NCI-H2029 treated with DMSO at 0.1 percent for 48 hours (cell line): ENCODE measurements around the gene ZNF775.

Source experiments
- DNase-seq: peaks from one replicate; lab custom pipeline; 2025; lab: John Stamatoyannopoulos, UW

ZNF775 gene

DNA sequence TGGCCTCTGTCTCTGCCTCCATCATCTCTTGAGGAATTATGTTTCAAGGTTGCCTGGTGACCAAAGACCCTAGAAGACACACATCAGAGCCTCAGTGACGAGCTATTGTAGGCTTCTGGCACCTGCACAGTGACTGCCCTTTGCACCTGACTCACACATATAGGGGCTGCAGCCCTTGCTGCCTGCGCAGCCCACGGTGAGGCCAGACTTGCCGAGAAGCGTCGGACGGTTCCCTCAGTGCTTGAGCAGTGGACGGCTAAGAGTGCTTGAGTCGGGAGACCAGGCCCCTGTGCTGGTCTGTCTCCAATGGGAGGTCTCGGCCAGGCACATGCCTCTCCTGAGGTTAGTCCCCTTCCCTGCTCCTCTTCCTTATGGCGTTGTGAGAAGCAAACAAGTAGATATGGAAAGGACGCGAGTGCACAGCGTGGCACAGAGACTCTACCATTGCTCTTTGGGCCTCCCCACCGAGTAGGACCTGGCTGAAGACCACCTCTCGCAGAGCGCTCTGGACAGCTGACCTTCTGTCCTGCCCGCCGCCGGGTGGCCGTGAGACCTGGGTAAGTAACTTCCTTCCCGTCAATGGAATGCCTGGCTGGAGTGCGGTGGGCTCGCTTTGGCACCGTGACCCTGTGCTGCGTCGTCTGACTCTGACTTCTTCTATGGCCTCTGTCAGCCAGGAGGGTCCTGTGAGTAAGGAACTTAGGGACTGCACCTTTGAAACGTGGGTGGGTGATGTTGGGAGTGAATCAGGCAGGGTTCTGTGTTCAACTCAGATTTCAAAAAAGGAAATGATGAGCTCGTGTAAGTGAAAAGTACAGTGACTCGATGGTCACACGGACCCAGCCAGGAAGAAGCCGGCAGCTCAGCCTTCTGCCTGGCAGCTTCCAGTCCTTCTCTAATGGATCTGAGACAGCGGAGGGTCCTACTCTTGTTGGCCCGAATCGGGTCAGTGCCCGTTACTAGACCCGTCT lies 33.7 kb downstream of the ZNF775 start:
- no peak for DNase-seq

DNA sequence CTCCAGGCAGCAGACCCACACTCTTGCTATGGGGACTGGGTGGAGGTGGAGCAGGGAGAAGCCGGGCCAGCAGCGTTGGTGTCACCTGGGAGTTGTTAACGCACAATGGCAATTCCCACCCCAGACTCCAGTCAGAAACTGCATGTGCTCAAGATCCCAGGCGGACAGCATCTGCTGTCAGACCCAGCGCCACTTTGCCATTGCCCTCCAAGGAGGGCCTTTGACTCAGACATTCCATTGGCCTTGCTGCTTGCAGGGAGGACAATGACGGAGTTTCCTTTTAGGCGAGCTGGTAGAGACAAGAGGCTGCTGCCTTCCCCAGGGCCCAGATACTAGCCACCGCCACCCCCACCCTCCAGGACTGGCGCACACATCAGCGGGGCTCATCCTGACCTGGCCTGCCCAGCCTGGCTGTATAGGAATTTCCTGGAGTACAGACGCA lies 34.5 kb downstream of the ZNF775 start:
- no peak for DNase-seq

DNA sequence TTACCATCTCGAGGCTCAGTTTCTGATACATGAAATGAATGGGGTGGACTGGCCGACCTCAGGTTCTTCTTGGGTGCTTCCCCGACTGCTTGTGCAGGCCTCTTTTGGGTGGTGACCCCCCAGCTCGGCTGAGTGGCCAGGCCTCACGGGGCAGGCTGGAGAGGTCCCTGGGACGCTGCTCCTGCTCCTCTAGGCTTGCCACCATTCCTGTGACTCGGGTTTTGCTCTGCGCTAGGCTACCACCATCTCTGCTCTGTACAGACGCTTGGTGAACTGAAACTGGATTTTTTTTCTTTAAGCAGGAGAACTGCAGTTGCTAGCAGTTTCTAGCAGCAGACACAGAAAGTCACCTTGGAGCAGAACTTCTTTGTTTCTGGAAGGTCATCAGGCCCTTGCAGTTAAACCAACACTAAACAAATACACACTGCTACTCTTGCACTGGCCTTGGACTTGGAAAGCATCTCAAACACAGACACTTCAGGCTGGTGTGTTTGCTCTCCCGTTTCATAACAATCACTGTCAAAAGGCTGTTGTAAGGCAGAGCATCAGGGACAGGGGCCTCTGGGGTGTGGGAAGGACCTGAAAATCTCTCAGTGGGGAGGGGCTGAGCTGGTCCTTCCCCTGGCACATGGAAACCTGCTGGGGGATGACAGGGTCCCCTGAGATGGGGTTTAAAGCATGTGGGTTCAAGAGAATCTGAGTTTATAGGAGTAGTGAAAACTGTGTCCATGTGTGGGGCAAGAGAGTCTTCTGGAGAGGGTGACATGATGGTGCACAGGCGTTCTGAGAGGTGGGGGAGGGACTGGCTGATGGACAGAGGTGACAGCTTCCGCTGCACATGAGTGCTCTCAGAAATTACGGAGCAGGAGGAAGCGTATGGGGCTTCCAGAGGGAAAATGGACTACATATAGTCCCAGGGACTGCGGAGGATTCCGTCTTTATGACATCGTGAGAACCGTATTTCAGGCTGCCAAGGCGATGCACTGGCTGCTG lies 36.3 kb downstream of the ZNF775 start:
- DNase-seq: peak; percentile 31

DNA sequence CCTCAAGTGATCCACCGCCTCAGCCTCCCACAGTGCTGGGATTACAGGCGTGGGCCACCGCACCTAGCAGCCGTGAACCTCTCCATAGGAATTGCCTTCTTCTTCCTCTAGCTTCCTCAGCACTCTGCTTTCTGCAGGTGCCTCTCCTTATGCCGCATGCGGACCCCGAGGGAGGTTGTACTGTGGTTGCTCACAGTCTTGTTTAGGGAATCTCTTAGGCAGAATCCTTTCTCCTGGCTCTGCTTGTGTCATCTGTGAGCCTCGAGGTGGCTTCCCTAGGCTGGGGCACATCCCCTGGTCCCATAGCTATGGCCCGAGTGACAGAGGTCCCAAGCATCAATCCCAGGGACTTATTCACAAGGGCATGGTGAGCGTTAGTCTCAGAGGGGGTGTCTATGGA lies 38.1 kb downstream of the ZNF775 start:
- DNase-seq: no peak

DNA sequence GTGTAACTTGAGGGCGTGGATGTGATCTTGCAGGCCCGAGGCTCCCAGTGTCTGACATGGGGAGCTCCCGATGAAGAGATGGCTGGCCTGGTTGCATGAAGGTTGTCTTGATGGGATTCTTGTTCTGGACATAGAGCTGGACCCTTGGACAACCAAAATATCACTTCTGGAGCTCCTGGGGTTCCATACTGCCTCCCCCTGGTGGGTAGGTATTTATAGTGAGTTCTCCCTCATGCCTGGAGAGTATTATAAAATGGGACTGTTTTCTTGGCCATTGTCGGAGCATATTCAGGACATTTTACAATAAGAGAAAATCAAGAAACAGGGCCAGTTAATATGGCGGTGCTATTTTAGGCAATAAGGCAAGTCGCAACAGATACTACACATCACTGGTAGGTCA lies 38.7 kb downstream of the ZNF775 start:
- DNase-seq: no peak

DNA sequence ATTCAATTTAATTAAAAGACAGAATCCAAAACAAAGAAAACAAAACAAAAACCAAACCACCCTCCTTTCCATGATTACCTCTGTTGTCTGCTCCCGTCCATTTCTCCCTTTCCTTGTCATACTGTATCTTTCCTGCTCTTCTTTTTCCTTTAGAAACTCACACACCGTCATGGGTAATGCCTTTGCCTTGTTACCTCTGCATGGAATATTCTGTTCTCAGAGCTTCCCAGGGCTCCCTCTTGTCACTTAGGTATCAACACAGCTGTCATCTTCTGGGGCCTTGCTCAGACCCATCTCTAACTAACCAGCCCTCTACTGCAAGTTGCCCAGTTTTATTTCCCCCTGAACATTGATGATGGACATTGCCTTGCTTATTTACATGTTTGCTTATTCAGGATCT lies 41.1 kb downstream of the ZNF775 start:
- no peak for DNase-seq

DNA sequence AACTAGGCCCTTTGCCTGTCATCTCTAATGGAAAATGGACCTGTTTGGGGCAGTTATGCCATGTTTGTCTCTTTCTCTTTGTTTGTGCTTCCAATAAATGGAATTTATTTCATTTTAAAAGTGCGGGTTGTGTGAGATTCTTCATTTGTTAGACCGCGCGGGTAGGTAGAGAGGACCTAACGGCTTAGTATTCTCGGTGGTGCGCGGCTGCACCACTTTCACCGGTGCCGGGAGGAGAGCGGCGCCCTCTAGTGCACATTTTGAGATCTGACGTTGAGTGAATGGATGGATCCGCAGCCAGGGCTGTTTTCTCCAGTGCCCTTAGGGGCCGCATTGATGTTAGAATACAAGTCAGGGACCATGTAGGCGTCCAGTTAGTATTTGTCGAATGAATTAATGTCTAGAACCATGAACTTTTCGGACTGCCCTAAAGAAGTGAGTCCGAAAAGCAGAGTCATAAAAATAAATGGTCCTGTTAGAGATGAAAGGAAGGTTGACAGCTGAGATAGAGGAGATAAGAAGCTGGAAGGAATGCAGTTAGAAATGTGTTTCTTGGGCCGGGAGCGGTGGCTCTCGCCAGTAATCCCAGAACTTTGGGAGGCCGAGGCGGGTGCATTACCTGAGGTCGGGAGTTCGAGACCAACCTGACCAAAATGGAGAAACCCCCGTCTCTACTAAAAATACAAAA lies 42.0 kb downstream of the ZNF775 start:
- DNase-seq: peak; percentile 65

- DNase-seq: no peak
Observed at GRCh38 chr7:150421831-150422230, 42.7 kb downstream of the ZNF775 start.

GRCh38 chr7:150425670-150426069 lies 46.5 kb downstream of the ZNF775 start:
- DNase-seq: no peak

- no peak for DNase-seq
Observed at GRCh38 chr7:150428671-150429451, 49.7 kb downstream of the ZNF775 start.

GRCh38 chr7:150429699-150430098 lies 50.6 kb downstream of the ZNF775 start:
- DNase-seq: no peak

DNA sequence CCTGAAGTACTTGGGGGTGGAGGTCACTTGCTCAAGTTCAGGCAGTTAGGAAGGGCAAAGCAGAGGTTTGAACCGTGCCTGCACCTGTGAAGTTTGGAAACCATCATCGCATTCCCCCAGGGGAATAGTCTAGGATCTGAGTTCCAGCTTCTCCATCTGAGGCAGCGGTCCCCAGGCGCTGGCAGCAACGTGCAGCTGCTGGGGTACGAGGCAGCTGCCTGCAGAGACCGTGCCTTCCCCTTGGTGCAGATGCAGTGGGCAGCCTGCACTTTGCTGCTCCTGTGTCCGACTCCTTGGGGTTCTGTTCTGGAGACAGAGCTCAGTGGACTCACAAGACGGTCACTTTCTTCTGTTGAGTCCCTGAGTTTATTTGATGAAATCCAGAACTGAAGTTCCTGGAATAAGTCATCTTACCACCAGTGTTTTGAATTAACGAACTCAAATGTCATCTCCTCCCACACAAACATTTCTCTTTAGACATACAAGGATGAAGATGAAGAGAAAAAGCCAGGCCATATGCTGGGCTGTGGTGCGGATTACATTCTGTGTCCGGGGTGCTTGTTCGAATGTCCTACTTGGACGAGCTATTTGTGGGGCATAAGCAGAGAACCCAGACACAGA lies 51.4 kb downstream of the ZNF775 start:
- no peak for DNase-seq

GRCh38 chr7:150431839-150432658 lies 52.9 kb downstream of the ZNF775 start:
- no peak for DNase-seq

GRCh38 chr7:150432915-150433892 lies 54.1 kb downstream of the ZNF775 start:
- no peak for DNase-seq

GRCh38 chr7:150434240-150434639 lies 55.1 kb downstream of the ZNF775 start:
- no peak for DNase-seq

- no peak for DNase-seq
Observed at GRCh38 chr7:150435047-150435389, 55.9 kb downstream of the ZNF775 start.

- DNase-seq: no peak
Observed at GRCh38 chr7:150435390-150436073, 56.4 kb downstream of the ZNF775 start.

GRCh38 chr7:150439967-150440366 lies 60.8 kb downstream of the ZNF775 start:
- DNase-seq: no peak
